ENCODE results near the gene VWA8. TPM values are rescaled to one million over a fixed set of nuclear protein-coding genes. Genes with fewer than 3 reads are reported as not detected.

VWA8 gene
- total RNA-seq, 4 donors from 2014 or later: 27.7 to 47.7 (median 39.5) TPM

GRCh38 chr13:41691274-41691673 is 269.6 kb downstream of the VWA8 start:
- H3K9me3 ChIP-seq: no peaks in the 10 kb centered on the region
- H3K27ac ChIP-seq: no peak overlapping the region
- H3K27me3 ChIP-seq: no peaks in the 10 kb centered on the region
- no peak overlapping the region for H3K4me3 ChIP-seq
- no peaks in the 10 kb centered on the region for H3K4me1 ChIP-seq
- no peak for DNase-seq
- TF ChIP-seq CTCF (IDR thresholded peaks at IDR 0.05) (no peak), POLR2A (IDR thresholded peaks at IDR 0.05) (no peak)
- H3K36me3 ChIP-seq: peaks cover 0 to 13% (median 0%) of the 10 kb centered on the region in 3 donors

- H3K4me3 ChIP-seq: no peak overlapping the region
- DNase-seq: no peak
- no peaks in the 10 kb centered on the region for H3K9me3 ChIP-seq
- H3K36me3 ChIP-seq: peaks cover 0 to 9% (median 0%) of the 10 kb centered on the region in 3 donors
- no peak for TF ChIP-seq CTCF (IDR thresholded peaks at IDR 0.05)
- TF ChIP-seq POLR2A (IDR thresholded peaks at IDR 0.05): no peak
- H3K27ac ChIP-seq: no peak overlapping the region
- no peaks in the 10 kb centered on the region for H3K27me3 ChIP-seq
- H3K4me1 ChIP-seq: no peaks in the 10 kb centered on the region
These were observed 278.1 kb downstream of the VWA8 start for GRCh38 chr13:41682766-41683165.

GRCh38 chr13:41682001-41682400 is 278.9 kb downstream of the VWA8 start:
- Histone ChIP-seq H3K36me3 (peaks cover 0 to 9% (median 0%) of the 10 kb centered on the region in 3 donors), H3K4me3 (no peak overlapping the region), H3K9me3 (no peaks in the 10 kb centered on the region), H3K27ac (no peak overlapping the region), H3K4me1 (no peaks in the 10 kb centered on the region), H3K27me3 (no peaks in the 10 kb centered on the region)
- no peak for DNase-seq
- TF ChIP-seq CTCF (IDR thresholded peaks at IDR 0.05) (no peak), POLR2A (IDR thresholded peaks at IDR 0.05) (no peak)

GRCh38 chr13:41681587-41681986 is 279.3 kb downstream of the VWA8 start:
- no peak for TF ChIP-seq CTCF (IDR thresholded peaks at IDR 0.05)
- TF ChIP-seq POLR2A (IDR thresholded peaks at IDR 0.05): no peak
- Histone ChIP-seq H3K27ac (no peak overlapping the region), H3K4me3 (no peak overlapping the region), H3K4me1 (no peaks in the 10 kb centered on the region), H3K36me3 (peaks cover 0 to 9% (median 0%) of the 10 kb centered on the region in 3 donors), H3K9me3 (no peaks in the 10 kb centered on the region), H3K27me3 (no peaks in the 10 kb centered on the region)
- DNase-seq: no peak

DNA sequence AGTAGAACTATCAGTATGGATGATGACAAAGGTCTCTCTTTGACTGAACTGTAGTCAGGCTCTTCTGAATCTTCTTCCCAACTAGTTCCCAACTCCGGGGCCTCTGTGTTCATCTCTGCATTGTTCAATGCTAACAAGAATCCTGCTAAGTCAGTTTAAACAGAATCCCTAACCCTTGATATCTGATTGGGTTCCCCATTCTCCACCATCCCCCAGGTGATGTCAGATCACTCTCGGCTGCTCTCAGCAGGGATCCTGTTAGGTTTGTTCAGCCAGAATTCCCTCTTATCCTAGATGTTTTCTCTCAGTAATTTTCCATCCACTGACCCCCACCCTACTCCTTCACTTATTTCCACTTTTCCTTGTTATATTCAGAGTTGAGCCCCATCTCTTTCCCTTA is 280.0 kb downstream of the VWA8 start:
- Histone ChIP-seq H3K27me3 (no peaks in the 10 kb centered on the region), H3K4me3 (no peak overlapping the region), H3K9me3 (no peaks in the 10 kb centered on the region), H3K4me1 (no peaks in the 10 kb centered on the region), H3K36me3 (peaks cover 0 to 9% (median 0%) of the 10 kb centered on the region in 3 donors), H3K27ac (no peak overlapping the region)
- no peak for DNase-seq
- TF ChIP-seq POLR2A (IDR thresholded peaks at IDR 0.05) (no peak), CTCF (IDR thresholded peaks at IDR 0.05) (no peak)

GRCh38 chr13:41678848-41679247 is 282.1 kb downstream of the VWA8 start:
- Histone ChIP-seq H3K4me1 (no peaks in the 10 kb centered on the region), H3K36me3 (peaks cover 0 to 5% (median 0%) of the 10 kb centered on the region in 3 donors), H3K4me3 (no peak overlapping the region), H3K27ac (no peak overlapping the region), H3K27me3 (no peaks in the 10 kb centered on the region), H3K9me3 (no peaks in the 10 kb centered on the region)
- DNase-seq: no peak
- TF ChIP-seq POLR2A (IDR thresholded peaks at IDR 0.05): no peak
- TF ChIP-seq CTCF (IDR thresholded peaks at IDR 0.05): no peak
